GM12891 (cell line): ENCODE data around the gene REM2.

Experiments
- POLR2A ChIP-seq: IDR thresholded peaks from 2 replicates; pipeline ENCODE4 v1.6.1; 2011; ENCODE audit warnings: low read depth, low read length, control low read depth
- POLR2AphosphoS5 ChIP-seq: IDR thresholded peaks from 2 replicates; pipeline ENCODE4 v1.6.1; 2011; ENCODE audit warnings: low read depth, low read length, control low read depth
- SPI1 ChIP-seq: IDR thresholded peaks from 2 replicates; pipeline ENCODE4 v1.6.1; 2011; ENCODE audit warnings: low read depth, low read length, control low read depth
- TAF1 ChIP-seq: IDR thresholded peaks from 2 replicates; pipeline ENCODE4 v1.6.1; 2011; ENCODE audit warnings: low read depth, low read length, control low read depth

DNA sequence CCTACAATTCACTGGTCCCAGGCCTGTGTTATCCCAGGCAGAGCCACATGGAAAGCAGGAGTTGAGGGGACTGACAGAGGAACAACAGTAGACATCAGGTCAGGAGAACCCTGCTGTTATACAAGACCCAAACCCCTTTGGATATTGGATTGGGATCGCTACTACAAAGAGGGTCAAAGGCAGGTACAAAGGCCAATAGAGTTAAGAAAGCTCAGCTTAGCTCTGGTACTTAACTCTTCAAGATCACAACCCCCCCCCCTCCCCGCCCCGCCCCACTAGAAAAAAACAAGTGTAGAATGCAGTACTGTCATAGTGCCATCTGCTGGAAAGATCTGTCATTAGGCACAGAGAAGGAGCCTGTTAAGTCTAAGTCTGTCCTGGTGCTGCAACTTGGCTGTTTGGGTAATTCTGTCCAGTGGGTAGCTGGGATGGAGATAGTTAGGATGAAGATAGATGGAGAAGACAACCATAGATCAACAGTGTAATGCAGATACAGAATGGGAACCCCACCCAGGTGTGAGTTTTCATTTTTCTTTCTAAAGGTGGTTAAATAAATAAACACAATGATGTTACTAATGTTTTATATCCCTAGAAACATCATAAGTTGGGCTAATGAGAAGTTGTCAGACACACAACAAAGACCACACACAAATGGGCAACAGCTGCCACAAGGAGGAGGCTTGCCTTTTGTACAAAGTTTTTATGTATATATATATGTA, 17.2 kb downstream of the REM2 start:
- TF ChIP-seq POLR2AphosphoS5 (no peak), TAF1 (no peak), POLR2A (no peak), SPI1 (no peak)
